K562 (cell line): ENCODE data around the gene IL4R.

Experiments
- CTCF ChIP-seq, 3 experiments: IDR thresholded peaks in 2 of 3; conservative IDR thresholded peaks in 1 of 3; 2 replicates each; pipeline ENCODE4 v1.5.1; 2011 to 2012; ENCODE audit warnings: low read length in 3 of 3, mild to moderate bottlenecking in 3 of 3, control low read depth in 2 of 3, improper control_type of control experiment in 1 of 3, inconsistent platforms in 1 of 3, low read depth in 1 of 3, mixed read lengths in 1 of 3, moderate library complexity in 1 of 3; ENCODE audit not compliant: insufficient read depth in 2 of 3
- HDGF ChIP-seq: fragments of 450-650 bp; IDR thresholded peaks from 2 replicates; pipeline ENCODE4 v1.6.1; 2016
- POLR2A ChIP-seq: fragments of 450-650 bp; conservative IDR thresholded peaks from 2 replicates; pipeline ENCODE4 v1.6.1; 2016
- ZNF274 ChIP-seq: IDR thresholded peaks from 2 replicates; pipeline ENCODE4 v1.6.1; 2011; ENCODE audit warnings: low read depth, mild to moderate bottlenecking, low read length, moderate library complexity, borderline replicate concordance
- ZNF583 ChIP-seq: fragments of 250-450 bp; sonication (Bioruptor Pico); IDR thresholded peaks from 2 replicates; pipeline ENCODE4 v1.4.0; 2020

- TF ChIP-seq CTCF (IDR thresholded peaks at IDR 0.05 in 2 of 3, conservative IDR thresholded peaks at IDR 0.05 in 1 of 3; ENCODE audit: insufficient read depth in 2 of 3, low read depth in 1 of 3, low read length in 3 of 3) (no peak), ZNF583 (no peak), POLR2A (no peak), HDGF (no peak), ZNF274 (no peak)
Observed at GRCh38 chr16:27287887-27288286, 25.9 kb upstream of the IL4R start.
